ENCODE results near the gene TCF12.

Gene TCF12

GRCh38 chr15:57290187-57290586, 371.7 kb downstream of the TCF12 start:
- H3K27me3 ChIP-seq (ENCODE audit: insufficient read depth, poor library complexity, severe bottlenecking) = no peaks in the 10 kb centered on the region
- no peak for TF ChIP-seq SPI1 (IDR thresholded peaks at IDR 0.05; ENCODE audit: borderline replicate concordance, low read depth)
- no peak for TF ChIP-seq REST (IDR thresholded peaks at IDR 0.05; ENCODE audit: insufficient replicate concordance, low read depth)
- TF ChIP-seq CTCF (IDR thresholded peaks at IDR 0.05; ENCODE audit: insufficient read depth, low read length) = no peak
- no peak for TF ChIP-seq GABPA (IDR thresholded peaks at IDR 0.05; ENCODE audit: low read depth)
- no peak for TF ChIP-seq POLR2AphosphoS5 (IDR thresholded peaks at IDR 0.05; ENCODE audit: low read depth)
- H3K27ac ChIP-seq (replicated peaks) = peak overlapping the region; percentile 93
- H3K4me3 ChIP-seq (replicated peaks; ENCODE audit: insufficient read depth, low read length) = no peak overlapping the region
- no peak for DNase-seq (ENCODE audit: low read depth in 1 of 2, low spot score in 1 of 2)

GRCh38 chr15:57290826-57291225, 372.4 kb downstream of the TCF12 start:
- Histone ChIP-seq H3K27ac (replicated peaks) (peak overlapping the region; percentile 93), H3K4me3 (replicated peaks; ENCODE audit: insufficient read depth, low read length) (no peak overlapping the region), H3K27me3 (ENCODE audit: insufficient read depth, poor library complexity, severe bottlenecking) (no peaks in the 10 kb centered on the region)
- DNase-seq (ENCODE audit: low read depth in 1 of 2, low spot score in 1 of 2) = no peak
- no peak for TF ChIP-seq CTCF (IDR thresholded peaks at IDR 0.05; ENCODE audit: insufficient read depth, low read length)
- no peak for TF ChIP-seq GABPA (IDR thresholded peaks at IDR 0.05; ENCODE audit: low read depth)
- TF ChIP-seq SPI1 (IDR thresholded peaks at IDR 0.05; ENCODE audit: borderline replicate concordance, low read depth) = no peak
- TF ChIP-seq POLR2AphosphoS5 (IDR thresholded peaks at IDR 0.05; ENCODE audit: low read depth) = no peak
- no peak for TF ChIP-seq REST (IDR thresholded peaks at IDR 0.05; ENCODE audit: insufficient replicate concordance, low read depth)

- TF ChIP-seq POLR2AphosphoS5 (IDR thresholded peaks at IDR 0.05; ENCODE audit: low read depth) (no peak), SPI1 (IDR thresholded peaks at IDR 0.05; ENCODE audit: borderline replicate concordance, low read depth) (no peak), GABPA (IDR thresholded peaks at IDR 0.05; ENCODE audit: low read depth) (no peak), REST (IDR thresholded peaks at IDR 0.05; ENCODE audit: insufficient replicate concordance, low read depth) (no peak), CTCF (IDR thresholded peaks at IDR 0.05; ENCODE audit: insufficient read depth, low read length) (no peak)
- Histone ChIP-seq H3K4me3 (replicated peaks; ENCODE audit: insufficient read depth, low read length) (no peak overlapping the region), H3K27me3 (ENCODE audit: insufficient read depth, poor library complexity, severe bottlenecking) (no peaks in the 10 kb centered on the region), H3K27ac (replicated peaks) (peak overlapping the region; percentile 22; the same call in 1 of the 2 replicates)
- no peak for DNase-seq (ENCODE audit: low read depth in 1 of 2, low spot score in 1 of 2)
These were observed 378.2 kb downstream of the TCF12 start for GRCh38 chr15:57296473-57297162.

Measured in HL-60 (cell line).